OCI-M2 (cell line): ENCODE measurements around the gene AFF3.
"Not testable (repeated sequence)": the region's sequence is repeated elsewhere in the genome, so short reads cannot be mapped to it uniquely, and the experiment has no call there.

ENCODE experiments used
- DNase-seq: peaks from one replicate; lab custom pipeline; 2025; ENCODE audit not compliant: unreplicated experiment; lab: John Stamatoyannopoulos, UW

AFF3 gene

DNA sequence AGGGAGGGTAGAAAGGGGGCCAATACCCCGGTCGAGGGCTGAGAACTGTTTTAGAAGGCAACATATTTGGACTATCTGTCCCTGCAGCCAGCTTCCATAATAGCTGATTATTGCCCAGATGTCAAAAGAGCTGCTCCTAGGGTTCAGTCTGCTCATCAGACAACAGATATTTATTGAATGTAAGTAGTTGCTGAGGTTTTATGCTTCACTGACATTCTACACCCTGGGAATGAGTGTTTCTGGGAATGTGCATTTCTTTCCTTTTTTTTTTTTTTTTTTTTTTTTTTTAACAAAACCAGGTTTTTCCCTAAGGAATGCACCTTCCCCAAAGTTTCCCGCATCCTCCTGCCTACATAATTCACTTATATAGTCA is 33.8 kb downstream of the AFF3 start:
- not testable (repeated sequence) for DNase-seq

DNA sequence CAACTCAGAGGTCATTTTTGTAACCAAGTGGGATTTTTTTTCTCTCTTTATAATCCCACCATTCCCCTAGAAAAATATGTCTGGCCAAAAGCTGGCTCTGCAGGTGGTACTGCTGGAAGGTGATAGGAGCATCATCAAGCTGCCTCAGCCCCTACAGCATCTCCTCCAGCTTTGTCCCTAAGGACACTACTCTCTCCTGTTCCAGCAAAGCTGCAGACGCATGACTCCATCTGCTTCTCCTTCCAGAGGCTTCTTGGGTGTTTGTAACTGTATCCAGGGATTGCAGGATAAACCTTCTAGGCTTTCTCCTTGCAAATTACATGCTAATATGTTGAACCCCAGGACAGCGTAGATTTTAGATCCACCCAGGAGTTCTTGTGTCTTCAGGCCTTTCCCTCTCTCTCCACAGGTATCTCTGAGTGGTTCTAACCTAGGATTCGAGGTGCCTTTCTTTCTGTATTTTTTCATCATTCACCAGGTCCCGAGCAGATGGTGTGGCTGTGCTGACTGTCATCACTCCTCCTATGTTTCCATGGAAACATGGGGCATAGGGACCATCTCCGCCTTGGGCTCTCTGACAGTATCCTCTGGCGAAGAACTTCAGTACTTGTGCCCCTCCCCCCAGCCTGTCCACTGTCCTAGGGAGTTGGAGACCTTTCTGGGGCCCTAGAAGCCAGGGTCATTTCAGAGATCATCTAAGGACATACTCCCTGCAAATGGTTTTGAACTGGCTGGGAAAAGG is 34.3 kb downstream of the AFF3 start:
- DNase-seq = no peak

DNA sequence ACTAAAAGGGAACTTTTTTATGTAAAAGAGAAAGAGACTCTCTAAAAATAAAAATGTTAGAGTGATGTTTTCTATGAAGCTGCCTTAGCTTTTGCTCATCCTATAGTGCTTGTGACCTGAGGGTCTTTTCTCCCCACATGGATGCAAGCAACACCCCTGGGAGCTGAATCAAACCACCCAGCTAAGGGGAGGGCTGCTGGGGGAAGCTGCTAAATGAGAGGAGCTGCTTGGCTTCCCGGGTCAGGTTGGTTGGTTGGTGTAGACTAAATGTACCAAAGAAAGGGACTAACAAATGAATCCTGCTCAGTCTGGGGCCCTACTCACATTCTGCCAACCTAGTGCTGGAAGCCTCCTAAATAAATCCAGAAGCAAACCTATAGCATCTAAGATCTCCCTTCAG is 35.0 kb downstream of the AFF3 start:
- no peak for DNase-seq

DNA sequence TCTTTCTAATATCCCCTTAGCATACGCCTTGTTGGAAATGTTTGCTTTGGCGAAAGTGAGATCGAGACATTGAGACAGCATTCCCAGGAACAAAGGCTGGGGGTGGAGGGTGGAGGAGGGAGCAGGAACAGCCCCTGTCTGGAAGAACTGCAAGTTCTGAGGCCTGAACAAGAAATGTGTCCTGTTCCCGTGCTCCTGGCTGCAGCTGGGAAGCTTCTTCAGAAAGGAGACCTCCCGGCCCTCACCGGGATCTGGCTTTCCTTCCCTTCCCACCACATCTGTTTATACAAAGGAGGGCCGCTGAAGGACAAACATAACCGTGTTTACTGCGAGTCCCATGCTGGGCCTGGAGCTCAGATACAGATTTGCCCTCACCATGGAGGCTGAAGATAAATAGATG is 35.9 kb downstream of the AFF3 start:
- no peak for DNase-seq

DNA sequence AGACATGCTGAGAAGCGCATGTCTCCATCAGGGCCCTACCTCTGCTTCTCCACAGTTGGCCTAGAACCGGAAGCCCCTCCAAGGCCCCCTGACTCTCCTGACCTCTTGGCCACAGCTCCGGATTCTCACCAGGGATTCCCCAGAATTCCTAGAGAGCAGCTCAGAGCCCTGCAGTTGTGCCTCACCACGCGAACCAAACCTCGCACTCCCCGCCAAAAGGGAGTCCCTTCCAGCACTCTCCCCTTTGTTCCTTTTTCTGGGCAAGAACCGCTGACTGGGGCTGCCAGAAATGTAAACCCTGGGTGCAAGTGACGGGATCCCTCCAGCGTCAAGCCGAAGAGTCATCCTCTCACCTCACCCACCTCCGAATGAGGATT is 36.7 kb downstream of the AFF3 start:
- no peak for DNase-seq

GRCh38 chr2:100104718-100105677 is 37.4 kb downstream of the AFF3 start:
- DNase-seq = no peak

DNA sequence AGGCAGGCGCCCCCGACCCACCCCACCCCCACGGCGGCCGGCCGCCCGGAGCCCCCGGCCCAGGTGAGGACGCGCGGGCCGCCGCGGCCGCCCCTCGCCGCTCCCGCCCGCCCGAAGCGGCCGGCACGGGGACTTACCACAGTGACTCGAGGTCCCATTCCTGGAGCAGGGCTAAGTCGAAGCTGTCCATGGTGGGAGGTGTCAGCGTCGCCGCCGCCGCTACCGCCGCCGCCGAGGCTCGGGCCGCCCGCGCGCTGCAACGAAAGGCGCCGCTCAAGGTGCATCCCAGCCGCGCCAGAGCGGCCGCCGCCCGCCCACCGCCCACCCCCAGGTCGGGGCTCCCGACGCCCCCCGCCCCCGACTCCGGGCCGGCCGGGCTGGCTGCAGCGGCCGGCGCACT is 38.1 kb downstream of the AFF3 start:
- not testable (repeated sequence) for DNase-seq

- DNase-seq = not testable (repeated sequence)
These were observed 38.7 kb downstream of the AFF3 start for GRCh38 chr2:100103527-100104252.

DNA sequence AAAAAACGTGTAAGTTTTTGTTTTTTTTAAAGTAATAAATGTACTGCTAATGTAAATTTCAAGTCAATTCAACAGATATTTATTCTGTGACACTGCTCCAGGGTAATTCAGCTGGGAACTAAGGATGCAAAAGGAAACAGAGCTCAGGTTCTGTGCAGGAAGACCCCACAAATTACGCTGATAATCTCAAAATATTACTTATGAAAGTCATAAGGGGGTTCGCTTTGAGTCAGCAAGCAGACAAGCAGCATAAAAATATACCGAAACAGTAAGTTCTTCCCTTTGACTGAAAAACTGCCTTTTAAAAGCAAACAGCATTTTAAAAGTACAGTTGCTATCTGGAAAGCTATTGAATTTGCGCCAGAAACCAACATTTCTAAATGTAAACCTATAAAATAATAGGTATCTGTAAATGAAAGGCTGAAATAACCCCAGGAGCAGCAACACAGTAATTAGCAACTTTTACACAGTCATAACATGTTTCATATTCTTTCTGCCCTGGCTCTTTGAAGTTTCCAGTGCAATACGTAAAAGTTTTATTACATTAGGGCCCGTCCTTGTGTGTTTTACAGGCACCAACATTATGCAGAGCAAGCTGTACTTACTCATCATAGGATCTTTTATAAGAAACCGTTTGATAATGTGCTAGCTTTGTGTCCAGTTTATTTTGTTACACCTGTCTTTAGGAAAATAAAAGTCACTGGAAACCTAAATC is 39.8 kb downstream of the AFF3 start:
- DNase-seq = not testable (repeated sequence)

GRCh38 chr2:100098855-100099254 is 43.5 kb downstream of the AFF3 start:
- DNase-seq = not testable (repeated sequence)

- not testable (repeated sequence) for DNase-seq
These were observed 44.6 kb downstream of the AFF3 start for GRCh38 chr2:100097611-100098294.

DNA sequence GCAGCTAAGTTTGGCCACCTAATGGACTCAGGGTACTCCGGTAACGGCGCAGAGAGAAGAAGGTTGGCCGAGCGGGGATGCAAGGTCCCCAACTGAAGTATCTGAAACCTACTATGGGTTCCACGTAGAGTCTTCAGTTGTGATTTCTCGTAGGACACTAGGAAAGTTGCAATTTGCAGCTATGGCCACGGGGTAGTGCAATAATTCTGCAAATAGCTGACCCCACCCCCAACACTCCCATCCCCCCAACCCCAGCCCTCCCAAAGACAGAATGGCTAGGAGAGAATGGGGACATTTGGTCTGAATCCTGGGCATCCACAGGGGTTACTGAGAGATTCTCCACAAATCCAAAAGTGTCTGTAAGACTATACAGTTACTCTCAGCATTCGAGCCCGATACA is 46.5 kb downstream of the AFF3 start:
- DNase-seq = not testable (repeated sequence)

DNA sequence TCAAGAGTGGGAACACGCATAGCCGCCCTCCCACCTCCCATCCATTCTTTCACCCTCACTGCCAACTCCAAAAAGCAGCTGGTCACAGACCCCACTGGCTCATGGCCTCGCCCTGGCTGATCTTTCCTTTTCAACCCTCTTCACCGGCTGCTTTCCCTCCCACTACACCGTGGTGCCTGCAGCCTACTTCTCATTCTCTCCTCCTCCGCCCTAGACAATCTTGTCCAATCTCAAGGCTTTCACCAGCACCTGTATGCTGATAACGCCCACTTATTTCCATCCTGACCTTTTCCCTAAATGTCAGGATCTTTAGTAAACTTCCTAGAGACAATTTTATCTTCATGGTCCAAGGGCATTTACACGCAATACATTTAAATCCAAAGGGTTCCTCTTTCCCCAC is 50.6 kb downstream of the AFF3 start:
- DNase-seq = not testable (repeated sequence)

- DNase-seq = not testable (repeated sequence)
These were observed 56.6 kb downstream of the AFF3 start for GRCh38 chr2:100085744-100086143.

DNA sequence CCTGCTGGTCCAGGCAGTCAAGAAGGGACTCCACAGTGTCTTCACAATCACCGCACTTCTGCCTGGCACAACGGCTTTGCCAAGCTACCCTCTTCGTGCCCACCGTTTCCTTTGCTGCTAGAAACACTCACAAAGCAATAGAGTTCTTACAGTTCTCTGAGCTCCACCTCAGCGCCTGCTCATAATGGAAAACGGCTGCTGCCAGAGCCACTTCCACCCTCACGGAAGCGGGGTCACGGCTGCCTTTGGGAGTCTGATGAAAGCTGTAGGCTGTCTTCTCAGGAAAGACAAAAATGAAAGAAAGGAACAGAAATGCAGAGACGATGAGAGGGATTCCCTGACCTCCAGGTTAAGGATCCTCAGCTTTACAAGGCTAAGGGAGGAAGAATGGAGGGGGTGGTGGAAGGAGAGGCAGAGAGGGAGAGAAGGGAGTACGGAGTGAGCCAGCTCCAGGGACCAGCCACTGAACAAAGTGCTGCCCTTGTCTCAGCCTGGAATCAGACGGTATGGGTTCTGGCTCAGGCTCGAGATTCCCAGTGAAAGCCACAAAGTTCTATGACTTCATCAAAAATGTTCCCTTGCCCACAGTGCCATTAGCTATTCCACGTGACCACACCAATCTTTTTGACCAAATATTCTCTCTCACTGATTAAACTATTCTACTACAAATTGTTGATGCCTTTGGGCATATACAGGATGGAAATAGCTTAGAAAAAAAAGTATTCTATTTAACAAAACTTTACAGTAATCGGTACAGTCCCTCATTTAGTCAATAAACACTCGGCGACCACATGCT is 58.8 kb downstream of the AFF3 start:
- not testable (repeated sequence) for DNase-seq

DNA sequence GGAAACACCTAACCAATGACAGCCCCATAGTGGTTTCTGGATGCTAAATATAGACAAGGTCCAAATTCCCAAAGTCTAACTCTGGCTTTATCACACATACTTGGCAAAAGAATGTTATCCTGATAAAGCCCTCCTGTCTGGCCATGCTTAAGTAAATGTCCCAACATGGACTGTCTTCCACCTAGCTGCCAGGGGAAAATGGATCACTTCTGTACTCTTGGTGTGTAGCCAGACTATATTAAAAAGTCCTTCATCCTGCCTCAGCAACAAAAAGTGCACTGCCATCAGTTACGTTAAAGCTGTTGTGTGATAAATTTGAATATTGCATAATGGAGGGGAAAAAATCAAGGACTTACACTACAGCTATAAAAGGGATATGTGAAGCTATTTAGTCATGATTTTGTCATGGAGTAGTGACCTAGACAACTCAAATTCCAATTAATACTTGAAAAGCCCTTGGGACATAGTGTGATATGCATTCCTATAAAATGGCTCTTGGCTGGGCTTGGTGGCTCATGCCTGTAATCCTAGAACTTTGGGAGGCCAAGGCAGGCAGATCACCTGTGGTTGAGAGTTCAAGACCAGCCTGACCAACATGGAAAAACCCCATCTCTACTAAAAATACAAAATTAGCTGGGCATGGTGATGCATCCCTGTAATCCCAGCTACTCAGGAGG is 60.0 kb downstream of the AFF3 start:
- not testable (repeated sequence) for DNase-seq

- DNase-seq = no peak
These were observed 64.5 kb downstream of the AFF3 start for GRCh38 chr2:100077935-100078334.

DNA sequence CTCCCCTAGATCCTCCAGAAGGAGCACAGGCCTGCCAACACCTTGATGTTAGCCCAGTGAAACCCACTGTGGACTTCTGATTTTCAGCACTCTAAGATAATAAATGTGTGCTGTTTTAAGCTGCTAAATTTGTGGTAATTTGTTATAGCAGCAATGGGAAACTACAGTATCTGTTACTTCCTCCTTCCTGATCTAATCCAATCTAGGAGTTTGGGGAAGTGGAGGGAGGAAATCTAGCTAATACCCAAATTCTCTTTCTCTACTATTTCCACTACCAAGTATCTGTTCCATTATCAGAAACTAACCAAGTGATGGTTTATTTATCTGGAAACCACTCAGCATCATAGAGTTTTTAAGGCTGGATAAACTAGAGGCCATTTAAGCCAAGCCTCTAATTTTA is 64.9 kb downstream of the AFF3 start:
- DNase-seq = no peak

DNA sequence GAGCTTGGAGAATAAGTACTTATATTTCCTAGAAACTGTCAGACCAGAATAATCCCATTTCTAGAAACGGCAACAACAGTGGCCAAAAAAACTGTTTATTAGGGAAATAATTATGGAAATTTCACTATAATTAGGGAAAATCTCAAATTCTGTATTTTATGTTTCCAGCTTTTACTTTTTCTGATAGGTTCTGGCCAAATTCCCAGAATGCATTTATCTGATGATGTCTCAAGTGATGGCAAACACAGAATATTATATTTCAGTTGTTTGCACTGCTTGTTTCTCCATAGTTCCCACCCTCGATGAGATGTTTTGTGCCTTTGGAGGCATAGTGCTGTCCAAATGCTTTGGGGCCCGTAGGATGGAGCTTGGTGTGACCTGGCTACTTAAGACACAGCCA is 66.9 kb downstream of the AFF3 start:
- DNase-seq = no peak
